ENCODE data around the gene PCBD1. TPM values are rescaled to one million over a fixed set of nuclear protein-coding genes. Genes with fewer than 3 reads are reported as not detected.

The PCBD1 gene
- total RNA-seq, 1 donor from 2014 or later, result 36.8 TPM

- Histone ChIP-seq H3K27me3 (no peaks in the 10 kb centered on the region), H3K4me1 (peaks cover 6% of the 10 kb centered on the region), H3K36me3 (no peaks in the 10 kb centered on the region), H3K9me3 (no peaks in the 10 kb centered on the region), H3K4me3 (no peak overlapping the region), H3K27ac (no peak overlapping the region)
- DNase-seq (ENCODE audit: extremely low spot score in 2 of 2), result no peak
- TF ChIP-seq, protein P1, sequence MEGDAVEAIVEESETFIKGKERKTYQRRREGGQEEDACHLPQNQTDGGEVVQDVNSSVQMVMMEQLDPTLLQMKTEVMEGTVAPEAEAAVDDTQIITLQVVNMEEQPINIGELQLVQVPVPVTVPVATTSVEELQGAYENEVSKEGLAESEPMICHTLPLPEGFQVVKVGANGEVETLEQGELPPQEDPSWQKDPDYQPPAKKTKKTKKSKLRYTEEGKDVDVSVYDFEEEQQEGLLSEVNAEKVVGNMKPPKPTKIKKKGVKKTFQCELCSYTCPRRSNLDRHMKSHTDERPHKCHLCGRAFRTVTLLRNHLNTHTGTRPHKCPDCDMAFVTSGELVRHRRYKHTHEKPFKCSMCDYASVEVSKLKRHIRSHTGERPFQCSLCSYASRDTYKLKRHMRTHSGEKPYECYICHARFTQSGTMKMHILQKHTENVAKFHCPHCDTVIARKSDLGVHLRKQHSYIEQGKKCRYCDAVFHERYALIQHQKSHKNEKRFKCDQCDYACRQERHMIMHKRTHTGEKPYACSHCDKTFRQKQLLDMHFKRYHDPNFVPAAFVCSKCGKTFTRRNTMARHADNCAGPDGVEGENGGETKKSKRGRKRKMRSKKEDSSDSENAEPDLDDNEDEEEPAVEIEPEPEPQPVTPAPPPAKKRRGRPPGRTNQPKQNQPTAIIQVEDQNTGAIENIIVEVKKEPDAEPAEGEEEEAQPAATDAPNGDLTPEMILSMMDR (IDR thresholded peaks at IDR 0.05), result no peak
- no peak for TF ChIP-seq POLR2AphosphoS5 (IDR thresholded peaks at IDR 0.05; ENCODE audit: insufficient read depth in 1 of 2, low read depth in 1 of 2)
- intact Hi-C loops (cut with DNase I), result no loop called here
Measured at GRCh38 chr10:70893227-70894006, 5.1 kb upstream of the PCBD1 start.

- TF ChIP-seq POLR2AphosphoS5 (IDR thresholded peaks at IDR 0.05; ENCODE audit: insufficient read depth in 1 of 2, low read depth in 1 of 2) (no peak), POLR2A (IDR thresholded peaks at IDR 0.05) (no peak)
- TF ChIP-seq, protein P1 (IDR thresholded peaks at IDR 0.05), result no peak
- H3K27me3 ChIP-seq, result no peaks in the 10 kb centered on the region
- H3K36me3 ChIP-seq, result no peaks in the 10 kb centered on the region
- H3K27ac ChIP-seq, result no peak overlapping the region
- no peaks in the 10 kb centered on the region for H3K9me3 ChIP-seq
- no peak overlapping the region for H3K4me3 ChIP-seq
- DNase-seq (ENCODE audit: extremely low spot score in 2 of 2), result no peak
- peaks cover 8% of the 10 kb centered on the region for H3K4me1 ChIP-seq
- intact Hi-C loops (cut with DNase I), result no loop called here
Measured at GRCh38 chr10:70892631-70893030, 4.3 kb upstream of the PCBD1 start.

DNA sequence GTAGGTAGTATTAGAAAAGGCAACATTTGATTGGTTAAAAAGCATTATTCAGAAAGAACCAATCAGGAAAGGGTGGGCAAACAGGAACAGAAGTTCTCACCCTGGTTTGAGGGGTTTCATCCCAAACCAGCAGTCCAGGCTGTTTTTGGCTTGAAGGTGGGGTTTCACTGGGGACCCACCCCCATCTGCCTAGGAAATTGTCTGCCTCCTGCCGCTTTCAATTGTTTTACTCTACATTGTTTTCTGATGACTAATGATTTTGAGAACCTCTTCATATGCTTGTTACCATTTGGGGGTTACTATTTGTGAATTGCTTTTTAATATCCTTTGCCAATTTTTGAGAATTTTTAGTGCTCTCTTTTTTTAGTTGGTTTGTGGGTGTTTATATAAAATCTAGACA lies 3.3 kb upstream of the PCBD1 start:
- Histone ChIP-seq H3K36me3 (no peaks in the 10 kb centered on the region), H3K9me3 (no peaks in the 10 kb centered on the region), H3K4me3 (no peak overlapping the region), H3K4me1 (peaks cover 13% of the 10 kb centered on the region), H3K27me3 (no peaks in the 10 kb centered on the region), H3K27ac (peak overlapping the region; percentile 64)
- TF ChIP-seq POLR2AphosphoS5 (IDR thresholded peaks at IDR 0.05; ENCODE audit: insufficient read depth in 1 of 2, low read depth in 1 of 2), result no peak
- TF ChIP-seq POLR2A (IDR thresholded peaks at IDR 0.05), result no peak
- TF ChIP-seq, protein P1 (IDR thresholded peaks at IDR 0.05), result no peak
- no peak for DNase-seq (ENCODE audit: extremely low spot score in 2 of 2)
- intact Hi-C loops (cut with DNase I), result no loop called here

GRCh38 chr10:70890917-70891431 lies 2.6 kb upstream of the PCBD1 start:
- no peaks in the 10 kb centered on the region for H3K27me3 ChIP-seq
- peaks cover 13% of the 10 kb centered on the region for H3K4me1 ChIP-seq
- no peak for DNase-seq (ENCODE audit: extremely low spot score in 2 of 2)
- intact Hi-C loops (cut with DNase I), result no loop called here
- H3K4me3 ChIP-seq, result no peak overlapping the region
- TF ChIP-seq, protein P1 (IDR thresholded peaks at IDR 0.05), result no peak
- TF ChIP-seq POLR2A (IDR thresholded peaks at IDR 0.05) (no peak), POLR2AphosphoS5 (IDR thresholded peaks at IDR 0.05; ENCODE audit: insufficient read depth in 1 of 2, low read depth in 1 of 2) (no peak)
- no peaks in the 10 kb centered on the region for H3K36me3 ChIP-seq
- no peaks in the 10 kb centered on the region for H3K9me3 ChIP-seq
- peak overlapping the region; percentile 64 for H3K27ac ChIP-seq

GRCh38 chr10:70889291-70889690 lies 926 bp upstream of the PCBD1 start:
- H3K4me1 ChIP-seq, result peaks cover 13% of the 10 kb centered on the region
- no peaks in the 10 kb centered on the region for H3K36me3 ChIP-seq
- H3K27me3 ChIP-seq, result no peaks in the 10 kb centered on the region
- no peak for TF ChIP-seq POLR2A (IDR thresholded peaks at IDR 0.05)
- no peak for DNase-seq (ENCODE audit: extremely low spot score in 2 of 2)
- H3K9me3 ChIP-seq, result no peaks in the 10 kb centered on the region
- peak overlapping the region; percentile 93 for H3K27ac ChIP-seq
- intact Hi-C loops (cut with DNase I), result no loop called here
- no peak overlapping the region for H3K4me3 ChIP-seq

All from vagina (tissue), 2 donors.